ENCODE data around the gene TMEM92. TPM values are rescaled to one million over a fixed set of nuclear protein-coding genes. Genes with fewer than 3 reads are reported as not detected.
A peak's percentile ranks its signal among the peaks of the same experiment; 100 is the strongest.

TMEM92 gene
- total and polyA plus RNA-seq, 2 experiments from 2014 or later = 17.3 to 30.0 TPM

DNA sequence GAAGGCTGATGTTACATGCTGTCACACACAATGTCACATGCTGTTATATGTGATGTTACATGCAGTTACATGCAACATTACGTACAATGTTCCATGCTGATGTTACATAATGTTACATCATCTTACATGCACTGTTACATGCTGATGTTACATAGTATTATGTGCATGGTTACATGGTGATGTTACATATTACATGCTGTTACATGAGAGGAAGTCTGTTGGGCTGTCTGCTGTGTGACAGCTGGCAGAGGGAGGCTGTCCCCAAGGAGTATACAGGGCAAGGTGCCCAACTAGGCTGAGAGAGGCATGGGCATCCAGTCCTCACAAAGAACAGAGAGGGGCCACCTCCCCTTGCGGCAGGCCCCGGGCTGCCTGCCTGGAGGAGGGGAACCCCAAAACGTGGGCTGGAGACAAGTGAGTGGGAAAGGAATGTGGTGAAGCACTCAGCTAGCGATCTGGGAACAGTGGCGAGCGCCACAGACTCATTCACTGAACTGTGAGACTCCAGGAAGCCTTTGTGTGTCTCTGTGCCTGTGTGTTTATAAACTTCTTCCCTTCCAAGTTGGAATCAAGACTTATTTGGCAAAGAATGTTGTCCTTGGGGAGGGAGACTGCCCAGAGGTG lies 30.6 kb downstream of the TMEM92 start:
- Histone ChIP-seq H3K27ac (no peak overlapping the region), H3K36me3 (no peaks in the 10 kb centered on the region), H3K4me3 (no peak overlapping the region), H3K27me3 (no peaks in the 10 kb centered on the region), H3K9me3 (ENCODE audit: low read depth) (no peaks in the 10 kb centered on the region), H3K4me1 (ENCODE audit: low read depth) (peaks cover 5% of the 10 kb centered on the region)
- DNase-seq (ENCODE audit: low read depth in 1 of 2, low spot score in 1 of 2) = peak in 1 of 2 donors; percentile 53
- TF ChIP-seq, protein P1, sequence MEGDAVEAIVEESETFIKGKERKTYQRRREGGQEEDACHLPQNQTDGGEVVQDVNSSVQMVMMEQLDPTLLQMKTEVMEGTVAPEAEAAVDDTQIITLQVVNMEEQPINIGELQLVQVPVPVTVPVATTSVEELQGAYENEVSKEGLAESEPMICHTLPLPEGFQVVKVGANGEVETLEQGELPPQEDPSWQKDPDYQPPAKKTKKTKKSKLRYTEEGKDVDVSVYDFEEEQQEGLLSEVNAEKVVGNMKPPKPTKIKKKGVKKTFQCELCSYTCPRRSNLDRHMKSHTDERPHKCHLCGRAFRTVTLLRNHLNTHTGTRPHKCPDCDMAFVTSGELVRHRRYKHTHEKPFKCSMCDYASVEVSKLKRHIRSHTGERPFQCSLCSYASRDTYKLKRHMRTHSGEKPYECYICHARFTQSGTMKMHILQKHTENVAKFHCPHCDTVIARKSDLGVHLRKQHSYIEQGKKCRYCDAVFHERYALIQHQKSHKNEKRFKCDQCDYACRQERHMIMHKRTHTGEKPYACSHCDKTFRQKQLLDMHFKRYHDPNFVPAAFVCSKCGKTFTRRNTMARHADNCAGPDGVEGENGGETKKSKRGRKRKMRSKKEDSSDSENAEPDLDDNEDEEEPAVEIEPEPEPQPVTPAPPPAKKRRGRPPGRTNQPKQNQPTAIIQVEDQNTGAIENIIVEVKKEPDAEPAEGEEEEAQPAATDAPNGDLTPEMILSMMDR (IDR thresholded peaks at IDR 0.05; ENCODE audit: low read depth, low read length) = no peak

DNA sequence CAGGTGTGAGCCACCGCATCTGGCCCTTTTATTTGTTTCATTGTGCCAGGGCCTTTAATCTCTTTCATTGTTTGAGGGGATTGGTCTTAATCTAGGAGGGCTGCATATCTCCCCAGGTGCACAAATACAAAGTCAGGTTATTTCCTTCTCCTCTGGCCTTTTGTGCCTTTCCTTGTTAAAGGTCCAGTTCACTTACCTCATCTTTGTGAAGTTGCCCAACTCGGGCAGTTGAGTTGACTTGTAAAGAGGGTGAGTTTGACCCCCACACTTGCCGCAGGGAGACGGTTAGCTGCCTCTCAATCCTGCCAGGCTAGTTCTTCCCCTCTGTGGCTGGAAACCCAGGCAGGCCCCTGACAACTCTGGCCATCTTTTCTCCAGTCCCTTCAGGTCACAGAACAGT lies 33.4 kb downstream of the TMEM92 start:
- TF ChIP-seq, protein P1 (IDR thresholded peaks at IDR 0.05; ENCODE audit: low read depth, low read length) = no peak
- no peak overlapping the region for H3K4me3 ChIP-seq

DNA sequence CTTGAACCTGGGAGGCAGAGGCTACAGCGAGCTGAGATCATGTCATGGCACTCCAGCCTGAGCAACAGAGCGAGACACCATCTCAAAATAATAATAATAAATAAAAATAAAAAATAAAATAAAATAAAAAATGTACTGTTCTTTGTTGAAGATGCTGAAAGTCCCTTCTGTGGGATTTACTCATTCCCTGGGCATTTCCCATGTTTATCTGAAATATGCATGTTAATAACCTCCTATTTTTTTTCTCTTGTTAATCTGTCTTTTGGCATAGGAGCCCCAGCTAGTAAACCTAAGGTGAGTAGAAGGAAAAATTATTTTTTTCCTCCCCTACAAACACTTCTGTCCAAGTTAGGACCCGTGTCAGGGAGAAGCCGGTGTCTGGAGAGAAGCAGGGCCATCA lies 34.4 kb downstream of the TMEM92 start:
- TF ChIP-seq, protein P1 (IDR thresholded peaks at IDR 0.05; ENCODE audit: low read depth, low read length) = no peak
- H3K4me3 ChIP-seq = no peak overlapping the region
- H3K36me3 ChIP-seq = no peaks in the 10 kb centered on the region
- H3K27me3 ChIP-seq = no peaks in the 10 kb centered on the region
- peaks cover 3% of the 10 kb centered on the region for H3K4me1 ChIP-seq (ENCODE audit: low read depth)
- H3K27ac ChIP-seq = no peak overlapping the region
- peak in 1 of 2 donors; percentile 24 for DNase-seq (ENCODE audit: low read depth in 1 of 2, low spot score in 1 of 2)
- no peaks in the 10 kb centered on the region for H3K9me3 ChIP-seq (ENCODE audit: low read depth)

More for the DNA sequence above, 33.4 kb downstream of the TMEM92 start:
- Histone ChIP-seq H3K27me3 (no peaks in the 10 kb centered on the region), H3K9me3 (ENCODE audit: low read depth) (no peaks in the 10 kb centered on the region), H3K36me3 (no peaks in the 10 kb centered on the region), H3K4me1 (ENCODE audit: low read depth) (peaks cover 3% of the 10 kb centered on the region), H3K27ac (no peak overlapping the region)
- no peak for DNase-seq (ENCODE audit: low read depth in 1 of 2, low spot score in 1 of 2)

DNA sequence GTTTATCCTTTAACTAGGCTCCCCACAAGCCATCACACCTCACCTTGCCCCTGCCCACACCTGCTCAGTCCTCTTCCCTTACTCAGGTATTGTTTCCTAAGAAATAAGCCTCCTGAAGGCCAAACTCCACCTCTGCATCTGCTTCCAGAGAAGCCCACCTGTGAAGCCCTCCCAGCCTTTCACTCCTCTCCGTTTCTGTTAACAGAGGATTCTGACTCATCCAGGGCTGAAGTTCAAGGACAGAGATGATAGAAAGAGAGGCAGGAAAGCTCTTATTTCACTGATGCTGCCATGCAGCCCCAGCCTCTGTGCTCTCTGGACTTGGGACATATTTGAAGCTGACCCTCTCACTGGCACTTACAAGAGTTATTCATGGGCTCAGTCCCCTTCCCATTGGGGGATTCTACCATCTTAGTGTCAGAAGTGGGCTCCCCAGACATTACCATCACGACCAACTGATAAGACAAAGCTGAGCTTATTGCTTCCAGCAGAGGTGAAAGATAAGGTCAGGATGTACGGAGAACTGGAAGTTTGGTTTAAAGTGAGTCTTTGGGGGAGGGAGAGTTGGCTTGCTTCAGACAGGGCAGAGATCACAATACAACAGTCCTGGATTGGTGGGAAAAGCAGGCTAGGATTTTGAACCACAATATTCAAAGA lies 36.3 kb downstream of the TMEM92 start:
- H3K4me3 ChIP-seq = no peak overlapping the region
- H3K27ac ChIP-seq = no peak overlapping the region

DNA sequence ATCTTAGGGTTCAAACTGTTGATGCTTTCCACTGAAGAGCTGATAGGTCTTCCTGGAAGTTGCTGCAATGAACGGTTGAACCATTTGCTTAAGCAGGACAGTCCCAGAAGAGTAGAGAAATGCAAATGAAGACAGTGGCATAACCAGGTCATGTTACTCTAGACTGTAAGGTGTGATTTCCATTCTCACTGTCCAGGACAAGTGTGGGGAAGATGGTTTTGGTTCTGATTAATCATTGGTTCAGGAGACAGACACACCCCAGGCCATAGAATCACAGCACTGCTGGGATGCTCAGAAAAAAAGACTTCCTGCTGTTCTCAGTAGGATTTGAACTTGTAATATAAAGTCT lies 36.8 kb downstream of the TMEM92 start:
- H3K9me3 ChIP-seq (ENCODE audit: low read depth) = no peaks in the 10 kb centered on the region
- H3K36me3 ChIP-seq = no peaks in the 10 kb centered on the region
- H3K4me3 ChIP-seq = no peak overlapping the region
- no peak for DNase-seq (ENCODE audit: low read depth in 1 of 2, low spot score in 1 of 2)
- H3K27me3 ChIP-seq = no peaks in the 10 kb centered on the region
- TF ChIP-seq, protein P1 (IDR thresholded peaks at IDR 0.05; ENCODE audit: low read depth, low read length) = no peak
- H3K27ac ChIP-seq = no peak overlapping the region
- H3K4me1 ChIP-seq (ENCODE audit: low read depth) = no peaks in the 10 kb centered on the region

More for the DNA sequence above, 36.3 kb downstream of the TMEM92 start:
- no peak for DNase-seq (ENCODE audit: low read depth in 1 of 2, low spot score in 1 of 2)
- Histone ChIP-seq H3K9me3 (ENCODE audit: low read depth) (no peaks in the 10 kb centered on the region), H3K27me3 (no peaks in the 10 kb centered on the region), H3K4me1 (ENCODE audit: low read depth) (no peaks in the 10 kb centered on the region), H3K36me3 (no peaks in the 10 kb centered on the region)
- TF ChIP-seq, protein P1 (IDR thresholded peaks at IDR 0.05; ENCODE audit: low read depth, low read length) = no peak

All from cardiac muscle cell (in vitro differentiated cells and primary cell).